GM12878 (cell line): ENCODE measurements around the gene SETD5. TPM values are rescaled to one million over a fixed set of nuclear protein-coding genes. Genes with fewer than 3 reads are reported as not detected.

Experiments used
- ATAC-seq: fragments of 200-7000 bp; cut with Tn5 transposase; 3 replicates; pipeline ENCODE4 v1.9.1; 2020; ENCODE audit warnings: mild to moderate bottlenecking, moderate library complexity
- BruUV-seq: library from RNA; stranded (reverse); fragments of 400-500 nt; replicated peaks from 2 replicates; lab custom pipeline; 2021; lab: Mats Ljungman, UMichigan
- CTCF ChIA-PET: fragments of 300-600 bp; sonication (Branson Sonifier 250); formaldehyde crosslinking; extraction: SDS; loops from one replicate; lab custom pipeline; 2021; ENCODE audit warnings: inconsistent platforms; lab: Yijun Ruan, JAX
- POLR2A ChIA-PET: fragments of 350-600 bp; formaldehyde crosslinking; extraction: SDS; loops from one replicate; lab custom pipeline; 2021; ENCODE audit warnings: inconsistent platforms; lab: Charles Lee
- RAD21 ChIA-PET: fragments of 300-600 bp; sonication (Branson Sonifier 250); formaldehyde crosslinking; loops from one replicate; lab custom pipeline; 2023; ENCODE audit warnings: antibody characterized with exemption; ENCODE audit not compliant: unreplicated experiment; lab: Charles Lee
- SMC1A ChIA-PET: fragments of 300-600 bp; sonication (Branson Sonifier 250); formaldehyde crosslinking; loops from one replicate; lab custom pipeline; 2023; ENCODE audit not compliant: unreplicated experiment, uncharacterized antibody; lab: Charles Lee
- DNase-seq: peaks from one replicate; pipeline ENCODE4 v3.0.0-alpha.2; 2011; ENCODE audit warnings: low read depth, low spot score
- FAIRE-seq: peaks from 3 replicates; lab custom pipeline; 2011; peaks lifted over from hg19 to GRCh38; lab: Jason Lieb, UNC
- H2AFZ ChIP-seq: 2 replicates; pipeline ENCODE4 v1.6.0; 2011; ENCODE audit warnings: low read depth, low read length, control low read depth; ENCODE audit not compliant: control insufficient read depth
- H3K27ac ChIP-seq: 2 replicates; pipeline ENCODE4 v1.5.1; 2011; ENCODE audit warnings: control low read depth; ENCODE audit not compliant: control insufficient read depth, insufficient read depth
- H3K27me3 ChIP-seq, 2 experiments: replicated peaks in 1 of 2; 2 replicates each; pipeline versions ENCODE4 v1.6.0 to v1.6.1; 2011; ENCODE audit warnings: low read length in 1 of 2; ENCODE audit not compliant: control insufficient read depth in 2 of 2, insufficient read depth in 2 of 2
- H3K36me3 ChIP-seq, 2 experiments: 2 replicates each; pipeline ENCODE4 v1.5.1; 2011; ENCODE audit warnings: low read length in 1 of 2; ENCODE audit not compliant: control insufficient read depth in 2 of 2, insufficient read depth in 2 of 2
- H3K4me1 ChIP-seq: 2 replicates; pipeline ENCODE4 v1.6.1; 2011; ENCODE audit warnings: mild to moderate bottlenecking, low read length, moderate library complexity, mixed read lengths; ENCODE audit not compliant: control insufficient read depth, insufficient read depth
- H3K4me2 ChIP-seq: 2 replicates; pipeline ENCODE4 v1.6.0; 2011; ENCODE audit warnings: control low read depth; ENCODE audit not compliant: control insufficient read depth, insufficient read depth
- H3K4me3 ChIP-seq: fragments of 200-600 bp; sonication (generic); 2 replicates; pipeline ENCODE4 v1.5.1; 2016
- H3K79me2 ChIP-seq: 2 replicates; pipeline ENCODE4 v1.6.0; 2011; ENCODE audit warnings: low read length; ENCODE audit not compliant: control insufficient read depth, insufficient read depth
- H3K9ac ChIP-seq: 2 replicates; pipeline ENCODE4 v1.8.0; 2011; ENCODE audit warnings: low read length, control low read depth, mixed read lengths; ENCODE audit not compliant: control insufficient read depth, insufficient read depth
- H3K9me3 ChIP-seq: replicated peaks from 3 replicates; pipeline ENCODE4 v1.5.1; 2011; ENCODE audit warnings: mild to moderate bottlenecking, low read length; ENCODE audit not compliant: control insufficient read depth, insufficient read depth
- H4K20me1 ChIP-seq: 2 replicates; pipeline ENCODE4 v1.6.0; 2011; ENCODE audit not compliant: control insufficient read depth, insufficient read depth
- BCL11A ChIP-seq: IDR thresholded peaks from 2 replicates; pipeline ENCODE4 v1.6.1; 2011; ENCODE audit warnings: low read depth, low read length
- CBFB ChIP-seq: IDR thresholded peaks from 2 replicates; pipeline ENCODE4 v1.6.1; 2016; ENCODE audit warnings: antibody characterized with exemption, low read depth
- CHD1 ChIP-seq: IDR thresholded peaks from 2 replicates; pipeline ENCODE4 v1.6.1; 2012; ENCODE audit warnings: low read depth, low read length, improper control_type of control experiment
- EED ChIP-seq: sonication (generic); IDR thresholded peaks from 2 replicates; pipeline ENCODE4 v1.6.1; 2016; ENCODE audit warnings: antibody characterized with exemption, low read depth
- FOS ChIP-seq: IDR thresholded peaks from 3 replicates; pipeline ENCODE4 v1.6.1; 2011; ENCODE audit warnings: borderline replicate concordance; ENCODE audit not compliant: insufficient read length; ENCODE audit errors: extremely low read depth
- HDGF ChIP-seq: fragments of 450-650 bp; IDR thresholded peaks from 2 replicates; pipeline ENCODE4 v1.6.1; 2016; ENCODE audit warnings: antibody characterized with exemption
- IKZF2 ChIP-seq, 2 experiments: fragments of 450-650 bp; IDR thresholded peaks; 2 replicates each; pipeline ENCODE4 v1.6.1; 2017; ENCODE audit warnings: mild to moderate bottlenecking in 2 of 2, moderate library complexity in 2 of 2
- MTA2 ChIP-seq: fragments of 450-650 bp; IDR thresholded peaks from 2 replicates; pipeline ENCODE4 v1.6.1; 2016; ENCODE audit warnings: low read depth, mild to moderate bottlenecking, moderate library complexity
- MYC ChIP-seq: IDR thresholded peaks from 2 replicates; pipeline ENCODE4 v1.6.1; 2011; ENCODE audit warnings: mild to moderate bottlenecking, low read length, moderate library complexity, inconsistent platforms; ENCODE audit not compliant: insufficient read depth, insufficient replicate concordance, insufficient read length, severe bottlenecking
- RAD21 ChIP-seq: IDR thresholded peaks from 2 replicates; pipeline ENCODE4 v1.6.1; 2011; ENCODE audit warnings: mild to moderate bottlenecking, low read depth, low read length, moderate library complexity; ENCODE audit not compliant: insufficient read depth
- RCOR1 ChIP-seq: conservative IDR thresholded peaks from 2 replicates; pipeline ENCODE4 v1.6.1; 2012; ENCODE audit warnings: low read depth, low read length, improper control_type of control experiment
- SMC3 ChIP-seq: IDR thresholded peaks from 2 replicates; pipeline ENCODE4 v1.6.1; 2011; ENCODE audit warnings: low read length, improper control_type of control experiment, borderline replicate concordance
- TAF1 ChIP-seq: IDR thresholded peaks from 2 replicates; pipeline ENCODE4 v1.6.1; 2011; ENCODE audit warnings: mild to moderate bottlenecking, low read depth, low read length, borderline replicate concordance
- TBL1XR1 ChIP-seq: IDR thresholded peaks from 2 replicates; pipeline ENCODE4 v1.6.1; 2012; ENCODE audit warnings: low read depth, low read length, improper control_type of control experiment
- USF2 ChIP-seq: IDR thresholded peaks from 2 replicates; pipeline ENCODE4 v1.6.1; 2011; ENCODE audit warnings: low read depth, low read length, improper control_type of control experiment, borderline replicate concordance
- ZNF207 ChIP-seq: fragments of 450-650 bp; IDR thresholded peaks from 2 replicates; pipeline ENCODE4 v1.6.1; 2014; ENCODE audit warnings: antibody characterized with exemption, mild to moderate bottlenecking, borderline replicate concordance
- ZNF24 ChIP-seq: fragments of 450-650 bp; IDR thresholded peaks from 2 replicates; pipeline ENCODE4 v1.6.1; 2017; ENCODE audit warnings: antibody characterized with exemption, mild to moderate bottlenecking
- ZNF274 ChIP-seq: IDR thresholded peaks from one replicate; pipeline ENCODE4 v1.8.0; 2011; ENCODE audit not compliant: insufficient read length, insufficient read depth
- ZNF592 ChIP-seq: fragments of 450-650 bp; IDR thresholded peaks from 2 replicates; pipeline ENCODE4 v1.6.1; 2017; ENCODE audit warnings: mild to moderate bottlenecking, moderate library complexity
- WGBS: methylation state at CpG from one replicate; pipeline ENCODE4 v1.1.6; 2016; ENCODE audit warnings: low lambda C conversion rate; ENCODE audit not compliant: insufficient replicate concordance, insufficient coverage; ENCODE audit errors: missing lambda C conversion rate; 5-methylcytosine and 5-hydroxymethylcytosine counted together
- in situ Hi-C: fragments of 300-500 bp; cut with MboI; formaldehyde crosslinking; loops from 9 replicates; pipeline ENCODE4 v1.14.3; 2018; ENCODE audit warnings: mixed read lengths
- intact Hi-C: fragments of 100-400 bp; cut with micrococcal nuclease; formaldehyde crosslinking; loops from one replicate; pipeline ENCODE4 v1.14.2; 2022; ENCODE audit not compliant: unreplicated experiment
- polyA plus RNA-seq, 11 experiments: library from polyadenylated mRNA; depleted of rRNA in 4 of 11; unstranded in 6 of 11; stranded (reverse) in 5 of 11; fragments of >200 nt; fragmentation: Nextera tagmentation in 4 of 11; fragmentation: Illumina TruSeq in 1 of 11; extraction: Ambion mirVana in 4 of 11; extraction: Trizol in 1 of 11; gene quantifications; 1 replicate in 1 of 11; 2 replicates in 10 of 11; pipeline versions ENCODE4 v1.2.1 to v1.2.3, GENCODE V29; 2011 to 2016; ENCODE audit warnings: inconsistent platforms in 2 of 11, missing spikeins in 2 of 11, low read depth in 1 of 11
- total RNA-seq, 4 experiments: library from RNA; depleted of rRNA in 3 of 4; stranded (reverse); fragments of >200 nt in 3 of 4; fragmentation: Illumina TruSeq in 1 of 4; extraction: Trizol in 1 of 4; gene quantifications; 2 replicates each; pipeline versions ENCODE4 v1.2.1 to v1.2.3, GENCODE V29; 2013 to 2021

SETD5 gene
- total and polyA plus RNA-seq, 10 of the 15 experiments (the other 5 are each of a cell fraction or from before 2014, with no cell fraction given), result 8.2 to 94.0 (median 55.4) TPM

GRCh38 chr3:9396632-9397331 lies 633 bp upstream of the SETD5 start:
- FAIRE-seq, result peak; percentile 91
- Histone ChIP-seq H2AFZ (no peak overlapping the region), H3K27ac (peak overlapping the region; percentile 93), H3K9me3 (no peaks in the 10 kb centered on the region), H3K79me2 (peaks cover 91% of the 10 kb centered on the region), H3K9ac (peak overlapping the region; percentile 91), H3K4me1 (peaks cover 8% of the 10 kb centered on the region; the same call in 1 of the 2 replicates), H3K4me2 (no peak overlapping the region), H3K4me3 (peak overlapping the region; percentile 77), H3K27me3 (no peaks in the 10 kb centered on the region), H4K20me1 (peaks cover 3% of the 10 kb centered on the region), H3K36me3 (peaks cover 0 to 31% of the 10 kb centered on the region in 2 experiments; a peak in 3 of 4 replicates)
- DNase-seq, result peak; percentile 98
- ChIA-PET RAD21 (interaction anchor here (1.0 to 3.5 kb wide), 5 partner anchors 7 to 252 kb away, joined by 4 to 20 read pairs (median 4); partner anchors contain the start of genes MTMR14 and THUMPD3), SMC1A (interaction anchor here (1.2 to 5.3 kb wide), 8 partner anchors 7 to 50 kb away, joined by 3 to 43 read pairs (median 12); partner anchors contain the start of gene THUMPD3), POLR2A (interaction anchor here (0.6 to 4.3 kb wide), 18 partner anchors 10 to 396 kb away, joined by 3 to 47 read pairs (median 4); partner anchors contain the start of genes ARPC4, TADA3 and THUMPD3), CTCF (interaction anchor here (1.3 to 3.4 kb wide), 4 partner anchors 8 to 34 kb away, joined by 3 to 21 read pairs (median 6); partner anchors contain the start of gene THUMPD3)
- in situ Hi-C loops (no loop called here), intact Hi-C loops (loop anchor here (1.0 kb wide), 1 partner anchor 33 kb away; the partner anchor contains the start of gene THUMPD3)
- peak; percentile 83 for ATAC-seq
- no TSS peak for BruUV-seq
- WGBS, result under 1% methylated on average over 54 of the region's 71 CpGs
- TF ChIP-seq RCOR1 (no peak), MYC (peak; percentile 23), ZNF24 (no peak), FOS (peak; percentile 68), SMC3 (no peak), RAD21 (no peak), USF2 (no peak), CBFB (peak; percentile 74), ZNF592 (no peak), HDGF (peak; percentile 96), CHD1 (peak; percentile 97), TAF1 (no peak), MTA2 (no peak), EED (peak; percentile 74), ZNF274 (no peak), TBL1XR1 (no peak; the same call in 1 of the 2 replicates), BCL11A (peak; percentile 25), IKZF2 (IDR thresholded peaks at IDR 0.05) (peak; percentile 86 to 90), ZNF207 (no peak)
